ENCODE results near the gene PTPRG.

GRCh38 chr3:62127116-62127515 lies 565.7 kb downstream of the PTPRG start:
- TF ChIP-seq EZH2 (IDR thresholded peaks at IDR 0.05; ENCODE audit: insufficient read depth, poor library complexity, severe bottlenecking) (no peak), EZH2phosphoT487 (IDR thresholded peaks at IDR 0.05; ENCODE audit: insufficient read depth, low read depth) (no peak)

All from GM23248 (cell line).